NCI-H526 (cell line): Measurements from ENCODE around the gene CLK4.

Source experiments
- DNase-seq, 2 experiments: peaks; one replicate each; lab custom pipeline; 2025; lab: John Stamatoyannopoulos, UW

The CLK4 gene

DNA sequence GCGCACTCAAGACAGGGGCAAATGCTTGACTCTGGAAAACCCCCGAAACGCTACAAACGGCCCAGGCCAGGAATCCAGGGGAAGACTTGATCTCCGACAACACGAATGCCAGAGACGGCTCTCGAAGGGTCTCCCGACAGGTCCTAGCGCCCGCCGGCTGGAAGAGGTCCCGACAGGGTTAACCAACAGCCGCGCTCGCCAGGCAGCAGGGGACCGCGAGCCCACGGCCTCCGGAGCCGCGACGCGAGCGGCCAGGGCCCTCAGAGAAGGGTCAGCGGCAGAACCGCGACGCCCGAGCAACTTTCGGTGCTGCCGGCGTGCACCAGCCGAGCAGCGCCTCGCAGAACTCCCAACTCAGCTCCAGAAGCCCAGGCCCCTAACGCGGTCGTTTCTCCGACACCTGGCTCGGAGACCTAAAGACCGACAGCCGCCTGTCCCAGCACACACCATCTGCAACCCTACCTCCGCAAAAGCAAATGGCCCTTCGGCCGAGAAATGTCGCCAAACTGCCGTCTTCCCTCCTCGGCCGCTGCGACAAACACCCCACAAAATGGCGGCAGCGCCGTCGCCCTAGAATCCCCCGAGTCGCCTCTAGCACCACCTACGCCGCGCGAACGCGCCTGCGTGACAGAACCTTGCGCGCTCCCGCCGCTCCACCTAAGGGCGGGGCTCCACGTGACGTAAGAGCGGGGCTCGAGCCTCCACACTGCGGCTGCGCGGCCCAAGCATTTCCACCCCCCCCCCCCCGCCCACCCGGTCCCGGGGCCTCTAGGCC lies at the start of gene CLK4:
Gene CLK4, minus strand, starts transcription at position 567 of the 775 bp plus-strand sequence. CDS start 3,634 bp downstream, outside the sequence.
- peak; percentile 60 to 90 for DNase-seq

DNA sequence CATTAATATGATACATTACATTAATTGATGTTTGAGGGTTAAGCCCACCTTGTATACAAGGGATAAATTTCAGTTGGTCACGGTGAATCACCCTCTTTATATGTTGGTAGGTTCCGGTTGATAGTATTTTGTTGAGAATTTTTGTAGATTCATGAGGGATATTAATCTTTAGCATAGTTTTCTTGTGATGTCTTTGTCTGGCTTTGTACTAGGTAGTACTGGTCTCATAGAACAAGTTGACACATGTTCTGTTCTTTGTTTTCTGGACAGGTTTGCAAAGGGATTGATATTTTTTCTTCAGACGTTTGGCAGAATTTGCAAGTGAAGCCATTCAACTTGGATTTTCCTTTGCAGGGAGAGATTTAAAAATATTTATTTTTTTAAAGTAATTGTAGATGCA lies 49.1 kb upstream of the CLK4 start:
- no peak for DNase-seq

DNA sequence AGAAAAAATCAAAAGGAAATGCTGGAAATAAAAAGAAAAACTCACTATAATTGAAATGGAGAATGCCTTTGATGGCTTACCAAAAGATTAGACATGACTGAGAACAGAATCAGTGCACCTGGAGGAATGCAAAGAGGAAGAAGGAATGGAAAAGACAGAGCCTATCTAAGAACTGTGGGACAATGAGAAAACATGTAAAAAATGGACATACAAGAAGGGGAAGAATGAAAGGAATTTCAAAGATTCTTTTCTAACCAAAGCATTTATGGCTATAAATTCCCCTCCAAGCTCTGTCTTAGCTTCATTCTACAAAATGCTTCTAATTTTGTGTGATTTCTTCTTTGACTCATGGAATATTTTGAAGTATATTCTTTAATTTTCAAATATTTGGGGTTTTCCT lies 47.5 kb upstream of the CLK4 start:
- no peak for DNase-seq

DNA sequence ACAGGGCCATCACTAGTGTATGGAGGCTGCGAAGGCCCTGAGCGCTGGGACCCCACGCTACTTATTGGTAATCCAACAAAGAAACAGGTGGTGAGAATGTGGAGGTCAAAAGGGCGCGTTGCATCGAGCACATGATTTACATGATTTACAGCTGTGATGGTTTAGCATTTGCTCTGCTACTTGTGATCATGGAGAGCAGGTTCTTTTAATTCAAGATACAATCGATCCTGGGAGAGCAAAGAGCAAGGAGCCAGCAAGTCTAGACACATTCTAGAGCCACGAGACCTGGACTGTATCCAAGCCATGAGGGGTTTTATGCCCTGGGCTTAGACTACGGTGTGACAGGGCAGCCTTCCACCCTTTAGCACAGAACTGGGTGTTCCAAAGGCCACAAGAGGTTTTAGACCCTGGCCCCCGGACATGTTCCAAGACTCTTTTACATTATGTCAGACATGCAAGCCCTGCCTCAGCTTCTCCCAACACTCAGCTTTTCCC lies 47.0 kb upstream of the CLK4 start:
- no peak for DNase-seq

DNA sequence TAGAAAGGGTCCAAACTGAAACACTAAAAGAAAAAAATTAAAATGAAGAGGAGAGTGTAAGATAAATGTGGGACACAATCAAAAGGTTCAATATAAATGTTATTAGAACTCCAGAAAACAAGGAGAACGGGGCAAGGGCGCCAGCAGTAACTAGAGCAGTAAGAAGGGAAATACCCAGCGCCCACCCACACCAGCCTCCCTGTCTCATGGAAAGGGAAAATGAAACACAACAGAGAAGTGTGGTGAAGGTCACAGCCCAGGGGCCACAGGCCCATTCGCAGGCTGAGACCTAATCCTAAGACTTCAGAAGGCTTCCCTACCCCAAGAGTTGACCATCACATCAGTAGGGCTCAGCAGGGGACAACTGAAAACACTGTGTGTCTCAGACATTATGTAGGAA lies 45.8 kb upstream of the CLK4 start:
- no peak for DNase-seq

DNA sequence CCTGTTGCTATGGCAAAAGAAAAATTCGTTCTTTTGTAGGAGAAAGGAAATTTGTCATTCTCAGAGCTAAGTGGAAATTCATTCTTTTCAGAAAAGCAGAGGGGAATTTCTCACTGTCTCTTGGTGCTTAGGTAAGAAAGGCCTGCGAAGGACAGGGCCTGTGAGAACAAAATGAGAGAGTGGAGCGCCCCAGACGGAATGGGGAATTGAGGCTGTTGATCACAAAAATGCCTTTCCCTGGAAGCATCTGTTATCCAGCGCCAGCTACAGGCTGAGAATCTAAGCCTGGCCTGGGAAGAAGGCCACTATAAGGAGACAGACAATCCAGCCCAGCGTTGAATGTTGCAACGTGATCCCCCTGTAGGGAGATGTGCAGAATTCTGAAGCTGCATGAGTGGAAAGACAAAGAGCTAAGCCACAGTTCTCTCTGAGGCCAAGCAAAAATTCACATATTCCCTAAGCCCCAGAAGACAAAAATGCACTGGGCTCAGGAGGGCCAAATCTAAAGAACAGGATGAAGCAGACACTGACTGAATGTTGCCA lies 44.8 kb upstream of the CLK4 start:
- DNase-seq = no peak

DNA sequence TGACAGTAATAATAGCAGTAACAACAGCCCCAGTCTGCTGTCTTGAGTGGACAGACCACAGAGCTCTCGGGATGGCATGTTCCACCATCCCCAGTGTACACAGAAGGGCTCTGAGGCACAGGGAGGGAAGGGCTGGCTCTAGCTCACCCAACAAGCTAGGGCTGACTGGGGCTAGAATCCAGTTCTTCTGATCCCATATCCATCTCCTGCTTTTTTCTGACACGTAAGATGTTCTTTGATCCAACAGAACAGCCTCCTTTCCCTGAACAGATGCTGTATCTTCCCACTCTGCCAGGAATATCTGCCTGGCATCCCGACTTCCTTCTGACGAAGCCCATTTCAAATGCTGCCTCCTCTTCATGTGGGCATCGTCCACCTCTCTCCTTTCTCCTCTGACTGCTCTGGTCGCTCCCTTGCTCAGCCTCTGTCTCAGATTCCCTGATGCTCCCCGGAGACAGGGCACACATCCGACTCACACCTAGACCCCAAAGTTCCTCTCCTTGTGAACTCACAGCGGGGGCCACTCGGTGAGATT lies 43.6 kb upstream of the CLK4 start:
- no peak for DNase-seq

DNA sequence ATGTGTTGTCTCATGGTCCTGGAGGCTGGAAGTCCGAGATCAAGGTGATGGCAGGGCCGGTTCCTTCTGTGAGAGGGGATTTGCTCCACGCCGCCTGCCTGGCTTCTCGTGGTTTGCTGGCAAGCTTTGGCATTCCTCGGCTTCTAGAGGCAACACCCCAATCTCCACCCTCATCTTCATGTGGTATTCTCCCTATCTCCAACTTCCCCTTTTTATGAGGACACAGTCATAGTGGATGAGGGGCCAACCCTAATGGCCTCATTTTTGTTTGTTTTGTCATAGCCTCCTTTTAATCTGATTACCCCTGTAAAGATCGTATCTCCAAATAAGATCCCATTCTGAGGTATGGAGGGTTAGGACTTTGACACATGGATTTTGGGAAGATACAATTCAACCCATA lies 41.7 kb upstream of the CLK4 start:
- no peak for DNase-seq

DNA sequence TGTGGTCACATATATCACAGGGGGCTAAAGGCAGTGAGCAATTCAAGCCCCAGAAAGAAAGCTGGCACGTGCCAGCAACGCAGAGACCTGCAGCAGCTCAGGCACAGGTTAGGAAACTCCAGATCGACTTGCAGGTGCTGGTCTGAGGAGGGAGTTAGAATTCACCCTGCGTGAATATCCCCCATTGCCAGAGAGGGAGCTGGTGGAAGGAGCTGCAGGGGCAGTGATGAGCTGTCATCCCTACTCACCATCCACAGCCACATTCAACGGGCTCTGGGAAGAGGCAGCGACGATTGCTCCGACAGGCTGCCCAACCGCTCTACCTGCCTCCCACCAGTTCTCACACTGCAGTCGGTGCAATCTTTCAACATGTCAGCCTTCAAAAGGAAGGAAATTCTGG lies 40.8 kb upstream of the CLK4 start:
- DNase-seq = no peak

DNA sequence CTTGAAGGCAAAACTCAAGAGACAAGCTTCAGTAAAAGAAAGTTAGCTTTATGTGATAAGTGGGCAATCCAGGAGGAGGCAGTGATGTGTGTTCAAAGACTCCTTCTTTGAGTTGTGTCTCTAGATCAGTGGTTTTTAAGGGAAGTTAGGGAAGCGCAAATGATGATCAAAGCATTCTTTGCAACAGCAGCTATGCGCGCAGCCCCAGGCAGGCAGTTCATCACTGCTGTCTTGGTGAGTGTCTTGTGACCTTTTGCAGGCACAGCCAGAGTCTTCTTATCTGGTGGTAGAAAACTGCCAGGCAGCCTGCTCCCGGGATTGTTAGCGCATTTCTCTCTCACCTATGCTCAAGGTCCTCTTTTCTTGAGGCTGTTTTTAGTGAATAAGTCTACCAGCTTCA lies 40.3 kb upstream of the CLK4 start:
- DNase-seq = no peak

DNA sequence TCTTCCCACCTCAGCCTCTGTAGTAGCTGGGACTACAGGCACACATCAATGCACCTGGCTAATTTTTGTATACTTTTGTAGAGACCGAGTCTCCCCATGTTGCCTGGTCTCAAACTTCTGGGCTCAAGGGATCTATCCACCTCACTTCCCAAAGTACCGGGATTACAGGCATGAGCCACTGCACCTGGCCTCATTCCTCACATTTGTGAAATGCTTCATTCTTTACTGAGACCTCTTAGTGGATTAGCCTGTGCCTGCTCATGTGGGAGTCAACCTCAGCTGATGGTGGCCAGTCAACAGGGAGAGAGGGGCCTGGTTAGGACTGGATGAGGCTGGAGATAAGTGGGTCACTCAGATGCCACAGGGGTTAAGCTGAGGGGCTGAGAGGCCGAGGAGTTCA lies 37.3 kb upstream of the CLK4 start:
- DNase-seq = no peak

DNA sequence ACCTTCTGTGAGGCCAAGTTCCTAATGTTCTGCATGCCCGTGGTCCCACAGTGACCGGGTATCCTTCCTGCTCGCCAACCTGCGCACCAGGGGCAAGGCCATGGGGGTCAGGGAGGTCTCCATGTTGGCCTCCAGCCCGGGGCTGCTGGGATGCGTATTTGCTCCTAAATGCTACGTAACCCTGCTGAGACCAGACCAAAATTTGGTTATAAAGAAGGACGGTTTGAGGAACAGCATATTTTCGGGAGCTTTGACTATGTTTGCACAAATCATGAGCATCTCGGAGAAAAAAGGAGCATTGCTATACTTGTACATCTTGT lies 35.7 kb upstream of the CLK4 start:
- no peak for DNase-seq

DNA sequence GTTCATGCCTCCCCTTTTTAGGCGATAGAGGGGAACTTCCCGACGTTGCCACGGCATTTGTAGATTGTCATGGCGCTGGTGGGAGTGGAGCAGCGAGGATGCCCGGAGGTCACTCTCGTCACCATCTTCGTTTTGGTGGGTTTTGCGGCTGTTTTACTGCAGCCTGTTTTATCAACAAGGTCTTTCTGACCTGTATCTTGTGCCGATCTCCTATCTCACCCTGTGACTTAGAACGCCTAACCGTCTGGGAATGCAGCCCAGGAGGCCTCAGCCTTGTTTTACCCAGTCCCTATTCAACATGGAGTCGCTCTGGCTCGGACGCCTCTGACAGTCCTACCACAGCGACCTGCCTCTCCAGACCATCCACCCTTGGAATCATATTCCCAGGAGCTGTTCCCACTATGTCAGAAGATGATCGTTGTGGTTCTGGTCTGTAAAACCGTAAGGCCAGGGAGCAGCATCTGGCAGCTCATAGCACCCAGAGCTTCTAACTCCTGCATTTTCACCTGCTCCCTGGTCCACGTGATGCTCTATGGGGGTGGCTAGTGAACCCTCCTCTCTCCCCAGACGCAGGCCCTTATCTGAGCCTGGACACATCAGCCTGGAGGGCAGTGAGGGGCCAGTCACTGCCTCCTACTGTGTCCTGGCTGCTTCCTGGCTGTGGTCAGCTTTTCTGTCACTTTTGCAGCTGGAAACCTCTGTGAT lies 35.1 kb upstream of the CLK4 start:
- no peak for DNase-seq

DNA sequence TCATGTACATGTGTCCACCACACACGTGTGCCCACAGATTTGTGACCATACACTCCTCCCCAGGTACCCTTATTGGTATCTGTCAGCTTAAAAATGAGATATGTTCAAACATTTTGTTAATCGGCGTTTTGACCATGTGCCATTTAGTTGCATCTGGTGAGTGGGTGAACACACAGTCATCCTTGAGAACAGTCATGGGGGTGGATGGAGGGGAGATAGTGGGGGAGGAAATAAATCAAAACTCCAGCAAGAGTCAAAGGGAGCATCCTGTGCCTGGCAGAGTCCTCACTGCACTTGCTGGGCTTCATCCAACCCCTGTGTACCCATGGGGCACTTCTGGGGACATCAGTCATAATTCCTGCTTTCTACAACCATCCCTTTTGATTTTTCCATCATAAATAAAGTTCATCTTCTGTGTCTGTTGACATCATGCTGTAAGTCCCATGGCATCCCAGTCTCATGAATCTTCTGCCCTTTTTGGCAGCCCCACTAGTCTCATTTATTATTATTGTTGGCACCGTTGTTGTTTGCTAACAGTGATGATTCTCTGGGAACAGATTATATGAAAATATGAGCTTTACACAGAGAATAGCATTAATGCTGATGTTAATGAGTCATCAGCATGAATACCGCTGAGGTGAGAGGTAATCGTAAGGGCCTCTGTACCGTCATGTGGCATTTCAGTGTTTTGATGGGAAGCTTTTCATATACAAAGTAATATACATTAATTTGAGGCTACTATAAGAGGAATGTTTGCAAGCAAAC lies 24.4 kb upstream of the CLK4 start:
- no peak for DNase-seq

DNA sequence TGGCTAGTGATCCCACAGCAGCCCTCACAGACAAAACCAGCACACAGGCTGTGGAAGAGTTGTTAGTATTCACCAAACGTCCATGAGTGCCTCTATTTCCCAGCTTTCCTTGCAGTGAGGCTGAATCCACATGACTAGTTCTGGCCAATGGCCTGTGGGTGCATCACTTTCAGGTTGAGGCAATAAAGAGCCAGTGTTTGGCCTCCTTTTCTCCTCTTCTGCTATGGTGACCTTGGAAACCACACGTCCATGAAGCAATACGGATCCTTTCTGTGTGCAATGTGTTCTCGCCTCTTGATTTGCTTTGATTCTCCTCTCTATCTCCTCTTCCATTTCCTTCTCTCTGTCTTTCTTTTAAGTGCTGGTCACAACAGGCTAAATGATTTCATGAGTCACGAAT lies 23.4 kb upstream of the CLK4 start:
- no peak for DNase-seq

DNA sequence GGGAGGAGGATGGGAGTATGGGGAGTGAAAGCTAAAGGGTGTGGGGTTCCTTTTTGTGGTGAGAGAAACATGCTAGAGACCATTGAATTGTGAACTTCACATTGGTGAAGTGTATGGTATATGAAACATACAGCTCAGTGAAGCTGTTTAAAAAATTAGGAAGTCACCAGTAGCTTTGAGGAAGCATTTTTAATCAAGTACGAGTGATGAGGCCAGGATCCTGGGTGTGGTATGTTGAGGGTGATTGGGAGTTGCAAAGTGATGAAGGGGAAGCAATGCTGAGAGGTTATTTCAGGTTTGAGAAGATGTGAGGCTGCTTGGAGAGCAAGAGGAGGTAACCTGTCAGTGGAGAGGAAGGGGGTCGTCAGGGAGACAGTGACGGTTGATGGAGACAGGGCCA lies 22.7 kb upstream of the CLK4 start:
- no peak for DNase-seq

DNA sequence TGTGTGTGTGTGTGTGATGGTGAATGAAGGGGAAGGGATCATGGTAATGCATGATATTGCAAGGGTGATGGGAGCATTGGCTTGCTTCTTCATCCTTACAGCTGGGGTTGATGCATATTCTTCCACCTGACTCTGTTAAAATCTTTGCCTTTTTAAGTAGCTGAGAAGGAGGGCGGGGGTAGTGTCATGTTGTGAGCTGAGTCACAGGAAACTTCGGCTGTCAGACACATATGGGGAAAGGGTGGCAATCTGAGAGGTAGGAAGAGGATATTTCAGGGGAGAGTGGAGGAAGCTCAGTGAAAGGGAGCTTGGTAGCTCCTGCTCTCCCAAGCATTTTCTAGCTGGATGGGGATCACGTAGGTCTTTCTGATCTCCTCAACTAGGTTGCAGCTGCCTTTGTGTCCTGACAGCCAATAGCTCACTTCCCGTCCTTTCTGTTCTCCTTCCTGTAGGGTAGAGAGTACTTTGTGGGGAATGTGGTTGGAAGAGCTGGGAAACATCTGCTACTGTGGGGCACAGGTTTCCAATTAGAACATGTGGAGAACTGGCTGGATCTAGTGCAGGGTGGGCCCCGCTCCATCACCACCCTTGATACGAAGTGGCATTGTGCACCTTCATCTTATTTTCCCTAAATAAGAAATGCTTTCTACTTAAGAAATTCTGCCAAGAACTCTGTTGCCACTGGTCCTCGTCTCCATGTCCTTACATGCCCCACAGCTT lies 18.1 kb upstream of the CLK4 start:
- DNase-seq = no peak

DNA sequence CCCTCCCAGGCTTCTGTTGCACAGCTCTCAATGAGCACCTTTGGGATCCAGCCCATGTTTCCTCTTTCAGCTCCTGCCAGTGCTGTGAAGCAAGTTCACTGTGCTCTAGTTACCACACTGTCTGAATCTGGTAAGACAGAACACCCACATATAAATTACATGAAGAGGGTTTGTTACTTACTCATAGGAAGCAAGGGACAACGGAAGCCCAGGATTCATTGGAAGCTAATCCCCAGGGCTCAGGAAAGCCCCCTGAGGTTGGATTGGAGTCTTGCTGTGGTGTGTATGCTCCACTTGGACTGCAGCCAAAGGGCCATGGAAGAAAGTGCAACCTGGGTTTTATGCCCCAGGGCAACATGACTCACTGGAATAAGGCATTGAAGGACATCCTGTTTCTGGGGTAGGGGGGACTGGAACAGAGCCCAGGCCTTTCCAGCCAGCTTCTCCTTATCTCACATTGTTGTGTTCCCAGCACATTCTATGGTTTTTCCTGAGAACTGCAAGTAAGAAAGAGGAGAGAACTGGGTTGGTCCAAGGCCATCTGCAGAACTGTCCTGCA lies 15.6 kb upstream of the CLK4 start:
- DNase-seq = no peak

DNA sequence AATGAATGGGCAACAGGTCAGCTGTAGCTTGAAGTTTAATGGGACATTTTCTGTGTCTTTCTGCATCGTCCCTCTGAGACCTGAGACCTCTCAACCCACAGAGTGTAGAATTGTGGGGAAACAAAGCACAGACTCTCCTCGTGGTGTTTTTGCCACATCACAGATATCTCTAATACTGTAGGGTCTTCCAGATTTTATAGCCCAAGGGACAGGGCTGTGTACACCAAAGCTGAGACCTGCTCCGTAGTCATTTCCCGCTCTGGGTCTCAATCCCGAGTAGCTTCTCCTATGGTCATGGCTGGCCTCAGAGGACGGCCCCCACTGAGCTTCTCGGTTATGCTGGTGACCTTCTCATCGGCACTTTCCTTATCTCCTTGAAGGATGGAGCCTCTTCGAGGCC lies 14.9 kb upstream of the CLK4 start:
- DNase-seq = no peak

DNA sequence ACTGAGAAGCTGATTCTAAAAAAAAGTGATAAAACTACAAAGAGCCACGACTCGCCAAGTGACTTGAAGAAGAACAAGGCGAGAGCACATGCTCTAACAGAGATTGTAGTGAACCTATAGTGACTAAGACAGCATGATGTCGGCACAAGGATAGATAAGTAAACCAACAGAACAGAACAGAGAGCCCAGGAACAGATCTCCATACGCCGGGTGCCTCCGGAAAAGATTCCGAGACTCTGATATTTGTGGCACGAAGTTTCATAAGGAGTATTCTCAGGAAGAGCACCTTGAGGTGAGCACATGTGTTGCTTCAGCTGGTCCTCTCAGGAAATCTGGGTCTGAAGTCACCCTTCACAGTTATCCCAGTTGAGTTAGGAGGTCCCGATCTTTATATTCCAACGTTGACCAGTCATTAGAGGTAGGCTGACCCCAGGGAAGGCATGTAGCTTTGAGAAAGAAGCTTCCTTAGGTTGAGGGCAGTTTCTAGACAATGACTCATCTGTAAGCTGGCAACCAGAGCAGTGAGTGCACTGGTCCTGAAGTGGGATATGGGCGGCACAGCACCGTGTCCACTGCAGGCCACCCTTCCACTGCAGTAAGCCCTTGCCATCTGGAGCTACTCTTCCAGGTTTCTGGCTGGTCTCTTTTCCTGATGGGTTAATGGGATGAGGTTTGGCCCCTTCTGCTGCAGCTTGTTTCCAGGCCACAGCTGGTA lies 13.6 kb upstream of the CLK4 start:
- no peak for DNase-seq
